Stimulated activated CD4-positive, alpha-beta T cell treated with anti-CD3 and anti-CD28 coated beads, Interleukin-15, amount 100 ng/mL, for 1 hour (primary cell): ENCODE measurements around the gene ZNF558.
A peak's percentile ranks its signal among the peaks of the same experiment; 100 is the strongest.

ENCODE experiments used
- DNase-seq, 2 donors: peaks; one replicate each; pipeline ENCODE4 v3.0.0-alpha.2; 2020; ENCODE audit warnings: low read depth in 1 of 2, low spot score in 1 of 2

The ZNF558 gene

GRCh38 chr19:8832132-8833021, at the start of gene ZNF558, which contains the start of gene MBD3L1:
TSS of gene ZNF558 (minus strand) at chr19:8832304. CDS start at chr19:8822659, 9,645 bp downstream.
TSS of gene MBD3L1 (plus strand) at chr19:8832377. CDS start at chr19:8842679, 10,302 bp downstream.
- peak; percentile 98 to 99 for DNase-seq

DNA sequence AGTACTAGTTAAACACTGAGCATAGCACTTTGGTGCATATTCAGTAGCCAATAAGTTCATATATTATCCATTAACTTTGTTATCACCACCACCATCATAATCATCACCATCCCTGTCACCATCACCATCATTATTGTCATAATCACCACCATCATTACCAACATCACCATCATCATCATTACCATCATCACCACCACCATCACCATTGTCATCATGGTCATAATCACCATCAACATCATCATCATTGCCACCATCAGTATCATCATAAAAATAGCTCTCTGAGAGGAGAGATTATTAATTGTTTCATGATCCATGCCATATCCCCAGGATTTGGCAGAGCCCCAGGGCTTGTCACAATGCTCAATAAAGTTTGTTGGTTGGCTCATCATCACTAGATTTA, 49.4 kb upstream of the ZNF558 start:
- DNase-seq, result no peak

DNA sequence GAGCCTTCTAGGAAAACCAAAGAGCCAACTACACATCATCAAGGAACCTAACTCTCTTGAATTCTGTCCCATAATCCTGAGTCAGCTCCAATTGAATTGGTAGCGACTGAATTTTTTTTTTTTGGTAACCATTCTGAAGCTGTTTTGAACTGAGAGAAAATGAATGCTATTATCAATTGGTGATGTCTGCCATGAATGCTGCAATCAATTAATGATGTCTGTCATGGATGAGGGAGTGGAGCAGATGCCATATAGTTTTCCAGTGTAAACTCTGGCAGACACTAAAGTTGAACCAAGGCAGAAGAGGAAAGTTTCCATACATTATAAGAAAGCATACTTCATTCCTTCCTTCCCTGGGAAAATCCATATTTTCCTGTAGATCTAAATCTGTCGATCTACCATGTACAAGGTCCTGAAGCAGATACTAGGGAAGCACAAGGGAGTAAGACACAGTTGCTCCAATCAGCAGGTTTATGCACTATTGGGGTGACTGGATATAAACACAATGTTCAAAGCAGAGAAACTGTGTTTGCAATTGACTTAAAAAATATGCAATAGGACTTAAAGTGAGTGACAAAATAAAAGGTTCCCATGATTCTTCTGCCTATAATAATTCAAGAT, 48.9 kb upstream of the ZNF558 start:
- DNase-seq, result no peak

- no peak for DNase-seq
Measured at GRCh38 chr19:8877854-8878705, 46.0 kb upstream of the ZNF558 start.

DNA sequence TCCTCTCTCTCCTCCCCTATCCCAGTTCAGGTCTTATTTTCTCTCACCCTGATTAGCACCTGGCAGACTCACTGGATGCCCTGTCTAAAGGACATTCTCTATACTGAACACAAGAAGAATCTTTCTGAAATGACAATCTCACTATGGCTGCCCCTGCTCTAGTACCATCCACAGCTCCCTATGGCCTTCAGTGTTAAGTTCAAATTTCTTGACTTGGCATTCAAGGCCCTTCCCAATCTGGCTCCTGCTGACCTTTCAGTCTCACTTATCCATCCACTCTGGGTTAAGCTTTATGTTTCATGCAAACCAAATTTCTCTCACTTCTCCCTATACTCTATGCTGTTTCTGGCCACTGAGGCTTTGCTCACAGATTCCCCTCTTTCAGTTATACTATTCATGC, 34.2 kb upstream of the ZNF558 start:
- DNase-seq, result no peak

- no peak for DNase-seq
Measured at GRCh38 chr19:8858260-8858659, 26.2 kb upstream of the ZNF558 start.

- DNase-seq, result no peak
Measured at GRCh38 chr19:8850488-8850887, 18.4 kb upstream of the ZNF558 start.

- no peak for DNase-seq
Measured at GRCh38 chr19:8849232-8849631, 17.1 kb upstream of the ZNF558 start.

GRCh38 chr19:8846819-8847218, 14.7 kb upstream of the ZNF558 start:
- no peak for DNase-seq

DNA sequence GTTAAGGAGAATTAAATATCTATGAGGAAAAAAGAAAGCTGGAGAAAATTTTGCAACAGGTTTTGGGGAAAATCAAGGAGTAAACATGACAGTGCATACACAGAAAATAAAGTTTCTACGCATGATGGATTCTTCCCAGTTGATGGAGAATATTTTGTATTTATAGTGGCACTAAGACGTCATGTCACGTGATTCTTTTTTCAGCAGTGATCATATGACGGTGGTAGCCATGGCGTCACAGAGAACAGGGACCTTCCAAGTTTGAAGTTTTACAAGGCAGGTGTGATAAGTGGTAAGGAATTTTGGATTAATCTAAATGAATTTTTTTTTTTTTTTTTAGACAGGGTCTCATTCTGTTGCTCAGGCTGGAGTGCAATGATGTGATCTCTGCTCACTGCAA, 8.6 kb upstream of the ZNF558 start:
- DNase-seq, result no peak

GRCh38 chr19:8835877-8836276, 3.8 kb upstream of the ZNF558 start:
- no peak for DNase-seq

DNA sequence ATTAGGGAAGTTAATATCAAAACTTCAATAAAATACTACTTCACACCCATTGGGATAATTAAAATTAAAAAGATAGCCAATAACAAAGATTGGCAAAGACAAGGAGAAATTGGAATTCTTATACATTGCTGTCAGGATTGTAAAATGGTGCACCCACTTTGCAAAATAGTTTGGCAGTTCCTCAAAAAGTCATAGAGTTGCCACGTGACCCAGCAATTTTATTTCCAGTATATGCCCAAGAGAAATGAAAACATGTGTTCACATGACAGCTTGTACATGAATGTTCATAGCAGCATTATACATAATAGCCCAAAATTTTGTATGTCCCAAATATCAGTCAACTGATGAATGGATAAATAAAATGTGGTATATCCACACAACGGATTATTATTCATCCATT, 3.3 kb upstream of the ZNF558 start:
- DNase-seq, result no peak

GRCh38 chr19:8831832-8832131, 322 bp downstream of the ZNF558 start:
- no peak for DNase-seq

GRCh38 chr19:8831373-8831772, 731 bp downstream of the ZNF558 start:
- DNase-seq, result no peak

DNA sequence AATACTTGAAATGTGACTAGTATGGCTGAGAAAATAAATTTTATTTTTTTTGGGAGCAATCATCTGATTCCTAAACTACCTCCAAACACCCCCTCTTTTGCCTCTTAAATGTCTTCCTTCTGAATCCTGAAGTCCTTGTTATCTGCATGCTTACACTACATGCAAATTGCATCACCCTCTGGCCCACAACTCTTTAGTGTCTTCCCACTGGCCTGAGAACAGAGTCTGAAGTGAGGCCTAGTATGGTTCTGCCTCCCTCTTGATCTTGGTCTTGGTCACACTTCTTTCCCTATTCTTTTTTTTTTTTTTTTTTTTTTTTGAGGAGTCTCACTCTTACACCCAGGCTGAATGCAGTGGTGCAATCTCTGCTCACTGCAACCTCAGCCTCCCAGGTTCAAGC, 4.8 kb downstream of the ZNF558 start:
- no peak for DNase-seq

DNA sequence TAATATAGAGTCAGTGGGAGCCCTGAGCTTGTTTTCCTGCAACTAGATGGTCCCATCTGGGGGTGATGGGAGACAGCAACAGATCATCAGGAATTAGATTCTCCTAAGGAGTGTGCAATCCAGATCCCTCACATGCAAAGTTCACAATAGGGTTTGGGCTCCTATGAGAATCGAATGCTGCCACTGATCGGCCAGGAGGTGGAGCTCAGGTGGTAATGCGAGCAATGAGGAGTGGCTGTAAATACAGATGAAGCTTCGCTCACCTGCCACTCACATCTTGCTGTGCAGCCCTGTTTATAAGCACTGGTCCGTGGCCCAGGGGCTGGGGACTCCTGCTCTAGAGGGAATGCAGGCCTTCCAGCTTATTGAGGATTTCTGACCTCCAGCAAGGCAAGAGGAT, 5.7 kb downstream of the ZNF558 start:
- no peak for DNase-seq

GRCh38 chr19:8821748-8822241, 10.3 kb downstream of the ZNF558 start:
- no peak for DNase-seq

DNA sequence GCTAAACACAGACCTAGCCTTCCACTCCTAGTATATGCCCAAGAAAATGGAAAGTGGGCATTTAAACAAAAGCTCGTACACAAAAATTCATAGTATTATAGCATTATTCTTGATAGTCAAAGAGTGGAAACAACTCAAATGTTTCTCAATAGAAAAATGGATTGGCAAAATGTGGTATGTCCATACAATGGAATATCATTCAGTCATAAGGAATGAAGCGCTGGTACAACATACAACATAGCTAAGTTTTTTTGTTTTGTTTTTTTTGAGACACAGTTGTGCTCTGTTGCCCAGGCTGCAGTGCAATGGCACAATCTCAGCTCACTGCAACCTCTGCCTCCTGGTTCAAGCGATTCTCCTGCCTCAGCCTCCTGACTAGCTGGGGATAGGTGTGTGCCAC, 11.9 kb downstream of the ZNF558 start:
- no peak for DNase-seq

GRCh38 chr19:8815780-8816179, 16.3 kb downstream of the ZNF558 start:
- DNase-seq, result no peak

DNA sequence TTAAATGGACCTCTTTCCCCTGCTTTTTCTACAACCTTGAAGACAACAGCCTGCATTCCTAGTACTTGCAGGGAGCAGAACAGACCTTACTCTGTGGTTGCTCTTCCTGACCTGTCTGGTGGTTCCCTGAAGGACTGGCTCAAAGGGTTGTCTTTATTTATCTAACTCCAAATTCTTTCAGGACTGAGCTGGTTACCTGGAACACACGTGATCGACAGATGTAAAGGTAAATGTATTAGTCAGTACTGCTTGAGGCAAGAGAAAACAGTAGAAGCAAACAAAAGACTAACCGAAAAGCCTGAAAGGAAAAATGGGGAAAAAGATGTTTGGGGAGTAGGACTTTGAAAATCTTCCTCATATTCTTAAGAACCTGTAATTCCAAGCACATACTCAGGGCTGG, 17.9 kb downstream of the ZNF558 start:
- DNase-seq, result no peak

DNA sequence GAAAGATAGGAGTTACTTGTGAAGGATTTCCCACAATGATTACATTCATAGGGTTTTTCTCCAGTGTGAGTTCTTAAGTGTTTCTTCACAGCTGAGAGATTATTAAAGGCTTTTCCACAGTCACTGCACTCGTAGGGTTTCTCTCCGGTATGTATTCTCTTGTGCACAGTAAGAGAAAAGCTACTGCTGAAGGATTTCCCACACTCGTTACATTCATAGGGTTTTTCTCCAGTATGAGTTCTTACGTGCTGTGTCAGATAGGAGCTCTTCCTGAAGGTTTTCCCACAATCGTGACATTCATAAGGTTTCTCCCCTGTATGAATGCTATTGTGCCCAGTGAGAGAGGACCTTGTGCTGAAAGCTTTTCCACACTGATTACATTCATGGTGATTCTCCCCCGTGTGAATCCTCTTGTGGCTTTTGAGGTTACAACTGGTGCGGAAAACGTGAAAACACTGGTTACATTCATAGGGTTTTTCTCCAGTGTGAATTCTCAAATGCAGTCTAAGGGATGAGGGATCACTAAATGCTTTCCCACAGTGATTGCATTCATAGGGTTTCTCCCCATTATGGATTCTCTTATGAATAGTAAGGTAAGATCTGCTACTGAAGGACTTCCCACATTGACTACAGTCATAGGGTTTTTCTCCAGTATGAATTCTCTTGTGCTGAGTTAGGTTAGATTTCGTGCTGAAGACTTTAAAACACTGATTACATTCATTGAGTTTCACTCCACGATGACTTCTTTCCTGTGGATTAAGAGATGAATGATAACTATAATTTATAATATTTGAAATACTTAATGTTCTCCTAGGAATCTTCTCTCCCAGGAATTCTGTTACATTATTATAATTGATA, 20.6 kb downstream of the ZNF558 start:
- DNase-seq, result no peak
